Upper lobe of left lung (tissue), 4 donors: ENCODE data around the gene MANBA.

Experiments used
- EP300 ChIP-seq, 4 donors: sonication (generic); formaldehyde crosslinking; IDR thresholded peaks; one replicate each; pipeline ENCODE4 v1.5.1; 2017; ENCODE audit warnings: antibody characterized with exemption in 4 of 4, control low read depth in 2 of 4
- POLR2A ChIP-seq, 4 donors: fragments of 450-650 bp; IDR thresholded peaks; one replicate each; pipeline ENCODE4 v1.5.1; 2016 to 2017; ENCODE audit warnings: antibody characterized with exemption in 4 of 4, mild to moderate bottlenecking in 2 of 4
- POLR2AphosphoS5 ChIP-seq, 2 donors: sonication (generic); formaldehyde crosslinking; IDR thresholded peaks; one replicate each; pipeline ENCODE4 v1.5.1; 2017; ENCODE audit warnings: antibody characterized with exemption in 2 of 2
- TF ChIP-seq, protein P1 (sequence below), 6 experiments: fragments of 450-650 bp in 4 of 6; fragments of 200-600 bp in 2 of 6; sonication (generic) in 2 of 6; IDR thresholded peaks; one replicate each; pipeline ENCODE4 v1.5.1; 2016 to 2019; ENCODE audit warnings: antibody characterized with exemption in 6 of 6

DNA sequence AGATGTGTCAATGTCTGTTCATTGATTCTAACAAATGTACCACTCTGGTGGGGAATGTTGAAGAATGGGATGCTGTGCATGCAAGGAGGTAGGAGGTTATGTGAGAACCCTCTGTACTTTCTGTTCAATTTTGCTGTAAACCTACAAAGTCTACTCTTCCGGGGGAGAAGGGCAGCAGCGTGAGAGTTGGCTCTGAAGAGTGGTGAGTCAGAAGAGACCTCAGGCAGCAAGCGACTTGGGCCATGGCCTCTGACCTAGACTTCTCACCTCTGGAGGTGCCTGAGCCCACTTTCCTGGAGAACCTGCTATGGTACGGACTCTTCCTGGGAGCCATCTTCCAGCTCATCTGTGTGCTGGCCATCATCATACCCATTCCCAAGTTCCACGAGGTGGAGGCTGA, 26.7 kb downstream of the MANBA start:
- no peak for TF ChIP-seq POLR2A (IDR thresholded peaks at IDR 0.05)
- TF ChIP-seq, protein P1, sequence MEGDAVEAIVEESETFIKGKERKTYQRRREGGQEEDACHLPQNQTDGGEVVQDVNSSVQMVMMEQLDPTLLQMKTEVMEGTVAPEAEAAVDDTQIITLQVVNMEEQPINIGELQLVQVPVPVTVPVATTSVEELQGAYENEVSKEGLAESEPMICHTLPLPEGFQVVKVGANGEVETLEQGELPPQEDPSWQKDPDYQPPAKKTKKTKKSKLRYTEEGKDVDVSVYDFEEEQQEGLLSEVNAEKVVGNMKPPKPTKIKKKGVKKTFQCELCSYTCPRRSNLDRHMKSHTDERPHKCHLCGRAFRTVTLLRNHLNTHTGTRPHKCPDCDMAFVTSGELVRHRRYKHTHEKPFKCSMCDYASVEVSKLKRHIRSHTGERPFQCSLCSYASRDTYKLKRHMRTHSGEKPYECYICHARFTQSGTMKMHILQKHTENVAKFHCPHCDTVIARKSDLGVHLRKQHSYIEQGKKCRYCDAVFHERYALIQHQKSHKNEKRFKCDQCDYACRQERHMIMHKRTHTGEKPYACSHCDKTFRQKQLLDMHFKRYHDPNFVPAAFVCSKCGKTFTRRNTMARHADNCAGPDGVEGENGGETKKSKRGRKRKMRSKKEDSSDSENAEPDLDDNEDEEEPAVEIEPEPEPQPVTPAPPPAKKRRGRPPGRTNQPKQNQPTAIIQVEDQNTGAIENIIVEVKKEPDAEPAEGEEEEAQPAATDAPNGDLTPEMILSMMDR (IDR thresholded peaks at IDR 0.05) = no peak
- no peak for TF ChIP-seq EP300 (IDR thresholded peaks at IDR 0.05)
- TF ChIP-seq POLR2AphosphoS5 (IDR thresholded peaks at IDR 0.05) = no peak
